GM19025 (cell line): Measurements from ENCODE around the gene CDKL1.
A peak's percentile ranks its signal among the peaks of the same experiment; 100 is the strongest.
"Not testable (repeated sequence)": the region's sequence is repeated elsewhere in the genome, so short reads cannot be mapped to it uniquely, and the experiment has no call there.

Experiments used
- ATAC-seq: cut with Tn5 transposase; IDR thresholded peaks from one replicate; pipeline ENCODE4 v1.9.1; 2021; ENCODE audit warnings: mild to moderate bottlenecking, low read depth, moderate library complexity; ENCODE audit not compliant: unreplicated experiment

CDKL1 gene

DNA sequence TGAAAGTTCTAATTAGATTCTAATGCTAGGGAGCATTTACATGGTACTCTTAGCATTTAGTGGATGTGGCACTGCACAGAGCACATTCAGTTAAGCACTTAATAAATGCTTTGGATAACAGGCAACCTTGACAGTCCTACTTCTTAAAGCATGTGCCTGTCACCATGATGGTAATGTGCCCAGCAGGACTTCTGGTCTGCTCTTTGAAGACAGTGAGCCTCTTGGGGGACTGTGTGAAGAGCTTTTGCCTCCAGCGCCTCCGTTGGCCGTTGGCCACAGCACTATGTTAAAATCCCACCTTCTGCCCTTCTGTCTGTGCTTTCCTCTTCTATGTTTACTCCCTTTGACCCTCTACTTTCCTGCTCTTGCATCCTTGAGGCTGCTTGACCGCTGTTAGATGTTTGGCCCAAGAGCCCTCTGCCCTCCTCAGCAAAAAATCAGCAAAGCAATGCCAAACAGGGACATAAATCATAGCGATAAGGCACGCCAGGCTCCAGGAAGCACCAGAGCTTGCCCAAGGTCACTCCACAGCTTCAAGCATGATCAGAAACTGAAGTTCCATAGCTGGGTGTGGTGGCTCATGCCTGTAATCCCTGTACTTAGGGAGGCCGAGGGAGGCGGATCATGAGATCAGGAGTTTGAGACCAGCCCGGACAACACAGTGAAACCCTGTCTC, 8.3 kb downstream of the CDKL1 start:
- no peak for ATAC-seq

DNA sequence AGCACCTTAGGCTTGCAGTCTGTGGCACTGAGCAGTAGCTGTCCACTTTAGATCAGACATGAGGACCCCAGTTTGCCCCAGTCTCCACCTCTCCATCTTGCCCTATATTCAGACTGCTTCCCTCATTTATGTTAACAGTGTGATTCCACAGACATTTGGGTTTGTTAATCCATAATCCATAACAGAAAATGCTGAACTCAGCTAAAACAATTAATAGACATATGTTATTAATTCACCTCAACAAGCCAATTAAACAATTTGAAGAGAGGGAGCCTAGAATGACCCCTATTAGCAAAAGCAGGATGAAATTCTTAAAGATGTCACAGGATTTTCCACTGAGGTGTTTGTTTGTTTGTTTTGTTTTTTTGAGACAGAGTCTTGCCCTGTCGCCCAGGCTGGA, 9.1 kb downstream of the CDKL1 start:
- ATAC-seq = no peak

DNA sequence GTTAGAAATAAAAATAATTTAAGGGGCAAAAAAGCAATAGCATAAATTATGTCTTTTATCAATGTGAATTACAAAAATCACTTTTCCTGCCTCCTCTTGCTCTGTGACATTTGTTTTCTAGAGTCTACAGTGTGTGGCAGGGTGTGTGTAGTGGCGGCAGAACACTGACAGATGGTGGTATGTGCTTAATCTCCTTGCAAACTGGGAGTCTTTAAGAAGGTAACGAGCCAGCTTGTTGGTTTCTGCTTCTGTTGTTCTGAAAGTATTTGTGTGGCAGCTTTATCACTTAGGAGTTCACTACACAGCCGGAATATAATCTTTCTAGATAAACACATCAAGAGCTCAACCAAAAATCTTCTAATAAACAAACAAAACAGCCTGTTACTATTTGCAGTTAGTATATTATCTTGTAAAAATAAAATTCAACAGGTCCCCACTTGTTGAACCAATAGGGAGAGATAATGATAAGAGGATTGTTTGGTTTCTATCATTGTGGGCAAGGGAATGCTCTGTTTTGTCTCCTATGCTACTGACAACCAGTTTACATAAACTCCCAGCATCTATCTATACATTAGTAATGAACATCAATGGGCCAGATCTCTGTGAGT, 13.0 kb downstream of the CDKL1 start:
- no peak for ATAC-seq

DNA sequence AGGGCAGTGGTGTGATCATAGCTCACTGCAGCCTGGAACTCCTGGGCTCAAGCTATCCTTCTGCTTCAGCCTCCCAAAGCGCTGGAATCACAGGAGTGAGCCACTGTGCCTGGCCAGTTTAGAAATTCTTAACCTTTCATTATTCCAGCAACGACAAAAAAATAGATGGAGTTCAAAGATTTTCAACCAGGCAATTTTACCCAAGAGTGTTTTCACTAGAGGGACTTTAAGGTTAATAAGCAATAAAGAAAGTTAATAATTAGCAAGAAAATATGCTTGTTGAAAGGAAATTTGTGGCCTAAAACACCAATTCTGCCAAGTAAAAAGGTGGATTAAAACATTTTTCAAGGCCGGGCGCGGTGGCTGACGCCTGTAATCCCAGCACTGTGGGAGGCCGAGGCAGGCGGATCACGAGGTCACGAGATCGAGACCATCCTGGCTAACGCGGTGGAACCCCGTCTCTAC, 14.8 kb downstream of the CDKL1 start:
- ATAC-seq = no peak

DNA sequence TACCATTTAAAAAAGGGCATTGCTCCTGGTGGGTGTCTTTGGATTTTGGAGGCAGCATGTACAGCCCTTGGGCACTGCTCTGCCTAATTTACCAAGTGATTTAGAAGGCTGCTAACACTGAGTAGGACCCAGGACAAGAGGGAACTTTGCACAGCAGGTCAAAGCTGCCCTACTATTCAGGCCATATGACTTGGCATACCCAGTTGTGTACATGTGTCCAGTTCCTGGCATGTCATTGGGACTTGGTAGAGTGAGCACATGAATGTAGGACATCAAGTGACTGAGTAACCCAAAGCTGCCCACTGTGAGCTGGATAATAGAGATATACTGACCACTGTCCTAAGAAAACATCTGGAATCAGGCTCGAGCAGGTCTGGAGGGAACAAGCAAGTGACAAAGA, 15.7 kb downstream of the CDKL1 start:
- ATAC-seq = no peak

DNA sequence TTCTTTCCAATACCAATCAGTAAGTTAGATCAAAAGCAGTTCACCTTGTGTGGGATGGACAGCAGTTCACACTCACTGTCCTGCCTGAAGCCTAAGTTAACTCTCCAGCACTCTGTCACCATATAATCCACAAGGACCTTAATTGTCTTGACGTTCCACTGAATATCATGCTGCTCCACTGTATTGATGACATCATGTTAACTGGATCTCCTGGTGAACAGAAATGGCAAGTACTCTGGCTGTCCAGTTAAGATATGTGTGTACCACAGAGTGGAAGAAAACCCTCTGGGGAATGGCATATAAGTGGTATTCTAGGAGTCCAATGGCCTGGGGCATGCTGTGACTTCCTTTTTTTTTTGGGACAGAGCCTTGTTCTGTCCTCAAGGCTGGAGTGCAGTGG, 16.2 kb downstream of the CDKL1 start:
- ATAC-seq = no peak

DNA sequence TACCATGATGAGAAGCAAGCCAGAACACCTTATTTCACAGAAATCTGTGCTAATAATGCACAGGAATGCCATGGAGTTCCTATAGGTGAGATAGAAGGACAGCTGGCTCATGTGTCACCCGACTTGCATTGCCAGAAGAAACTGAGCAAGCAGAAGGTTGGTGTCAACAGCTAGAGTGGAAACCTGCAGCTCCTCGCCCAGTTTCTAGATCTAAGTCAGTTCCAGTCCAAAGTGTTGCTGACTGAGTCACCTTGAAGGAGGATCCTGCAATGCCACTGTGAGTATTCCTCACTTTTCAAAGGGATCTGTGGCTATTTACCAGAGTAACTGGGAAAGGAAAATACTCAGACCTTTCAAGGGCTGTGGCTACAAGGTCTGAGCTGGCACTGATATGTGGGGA, 17.1 kb downstream of the CDKL1 start:
- ATAC-seq = no peak

DNA sequence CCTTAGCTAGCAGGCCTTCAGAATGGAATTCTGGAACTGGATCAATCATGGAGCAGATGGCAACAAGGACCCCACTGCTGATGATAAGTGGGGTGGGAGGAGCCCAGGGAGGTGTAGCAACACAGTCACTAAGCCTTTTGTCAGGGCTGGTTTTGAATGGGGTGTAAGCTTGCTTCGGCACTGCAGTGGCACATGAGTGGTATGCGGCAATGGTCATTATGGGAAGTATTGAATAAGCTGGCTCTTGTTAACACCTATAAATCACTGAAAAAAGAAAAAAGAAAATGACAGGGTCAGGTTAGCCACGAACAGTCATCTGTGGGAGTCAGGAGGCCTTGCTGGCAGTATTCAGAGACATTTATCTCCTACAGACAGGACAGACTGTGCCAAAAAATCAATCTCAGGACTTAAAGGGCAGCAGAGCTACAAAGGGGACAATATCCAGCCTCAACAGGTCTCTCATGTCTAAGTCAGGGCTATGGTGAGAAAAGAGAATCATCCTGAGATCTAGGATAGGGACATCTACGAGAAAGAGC, 19.1 kb downstream of the CDKL1 start:
- no peak for ATAC-seq

DNA sequence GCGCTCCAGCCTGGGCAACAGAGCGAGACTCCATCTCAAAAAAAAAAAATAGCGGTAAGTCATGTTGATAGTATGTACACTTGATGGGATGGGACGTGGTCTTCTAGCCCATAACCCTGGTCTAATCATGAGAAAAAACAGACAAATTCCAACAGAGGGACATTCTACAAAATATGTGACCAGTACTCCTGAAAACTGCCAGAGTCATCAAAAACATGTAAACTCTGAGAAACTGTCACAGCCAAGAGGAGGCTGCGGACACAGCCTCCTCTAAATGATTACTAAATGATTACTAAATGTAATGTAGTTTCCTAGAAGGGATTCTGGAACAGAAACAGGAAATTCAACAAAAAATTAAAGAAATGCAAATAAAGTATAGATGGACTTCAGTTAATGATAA, 20.9 kb downstream of the CDKL1 start:
- ATAC-seq = no peak

DNA sequence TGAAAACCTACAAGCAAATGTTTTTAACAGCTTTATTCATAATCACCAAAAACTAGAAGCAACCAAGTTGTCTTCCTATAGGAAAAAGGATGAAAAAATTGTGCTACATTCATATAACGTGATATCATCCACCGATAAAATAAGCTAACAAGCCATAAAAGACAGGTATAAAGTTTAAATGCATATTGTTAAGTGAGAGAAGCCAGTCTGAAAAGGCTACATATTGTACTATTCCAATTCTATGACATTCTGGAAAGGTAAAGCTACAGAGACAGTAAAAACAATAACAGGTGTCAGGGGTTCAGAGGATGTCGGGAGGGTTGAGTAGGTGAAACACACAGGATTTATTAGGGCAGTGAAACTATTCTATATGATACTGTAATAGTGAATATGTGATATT, 22.7 kb downstream of the CDKL1 start:
- no peak for ATAC-seq

DNA sequence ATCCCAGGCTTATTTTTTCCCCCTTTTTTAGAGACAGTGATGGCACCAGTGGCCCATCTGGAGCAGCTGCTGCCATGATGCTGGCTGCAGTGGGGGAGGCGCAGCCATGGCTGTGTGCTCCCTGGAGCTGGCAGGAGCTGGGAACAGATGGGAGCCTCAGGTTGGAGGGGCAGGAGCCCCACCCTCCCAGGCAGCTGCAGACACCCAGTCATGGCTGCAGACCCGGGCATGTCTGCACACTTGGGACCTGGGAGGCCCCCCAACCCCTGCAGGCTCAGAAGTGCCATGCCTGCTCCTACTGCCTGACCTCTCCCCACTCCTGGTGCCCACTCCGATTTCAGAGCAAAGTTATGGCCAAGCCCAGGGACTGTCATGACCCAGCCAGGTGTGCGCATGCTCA, 25.1 kb downstream of the CDKL1 start:
- no peak for ATAC-seq

DNA sequence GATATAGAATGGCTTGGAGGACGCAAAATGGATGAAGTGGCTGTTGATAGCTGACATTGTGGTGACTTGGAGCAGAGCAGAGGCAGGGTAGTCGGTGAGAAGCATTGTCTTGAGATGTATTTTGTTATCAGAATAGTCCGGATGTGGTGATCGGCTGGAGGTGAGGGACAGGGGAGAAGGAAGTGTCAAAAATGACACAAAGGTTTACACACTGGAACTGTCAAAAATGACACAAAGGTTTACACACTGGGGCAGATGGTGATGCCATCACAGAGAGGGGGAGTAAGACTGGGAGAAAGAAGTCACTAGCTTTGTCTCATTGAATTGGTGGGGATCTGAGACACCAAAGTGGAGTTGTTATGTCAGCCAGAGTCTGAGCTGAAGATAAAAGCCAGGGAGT, 30.1 kb downstream of the CDKL1 start:
- no peak for ATAC-seq

DNA sequence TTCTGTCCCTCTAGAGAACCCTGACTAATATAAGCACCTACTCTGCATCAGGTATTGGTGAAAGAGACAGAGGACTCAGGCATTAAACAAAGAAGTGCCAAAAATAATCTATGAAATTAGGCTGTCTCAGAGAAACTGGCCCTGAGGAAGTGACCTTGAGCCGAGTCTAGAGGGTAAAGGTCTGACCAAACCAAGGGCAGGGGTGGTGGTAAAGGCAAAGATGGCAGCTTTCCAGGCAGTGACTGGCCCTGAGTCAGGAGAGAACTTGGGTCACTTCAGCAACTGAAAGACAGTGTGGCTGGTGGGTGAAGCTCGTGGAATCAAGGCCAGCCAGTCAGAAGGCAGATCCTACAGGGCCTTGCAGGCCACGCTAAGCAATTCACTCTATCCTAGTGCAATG, 30.6 kb downstream of the CDKL1 start:
- ATAC-seq = no peak

DNA sequence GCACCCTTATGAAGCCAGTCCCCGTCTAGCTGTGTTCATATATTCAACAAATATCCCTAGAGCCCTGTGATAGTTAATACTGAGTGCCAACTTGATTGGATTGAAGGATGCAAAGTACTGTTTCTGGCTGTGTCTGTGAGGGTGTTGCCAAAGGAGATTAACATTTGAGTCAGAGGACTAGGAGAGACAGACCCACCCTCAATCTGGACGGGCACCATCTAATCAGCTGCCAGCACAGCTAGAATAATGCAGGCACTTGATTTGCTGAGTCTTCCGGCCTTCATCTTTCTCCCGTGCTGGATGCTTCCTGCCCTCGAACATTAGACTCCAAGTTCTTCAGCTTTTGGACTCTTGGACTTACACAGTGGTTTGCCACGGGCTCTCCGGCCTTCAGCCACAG, 31.1 kb downstream of the CDKL1 start:
- not testable (repeated sequence) for ATAC-seq

DNA sequence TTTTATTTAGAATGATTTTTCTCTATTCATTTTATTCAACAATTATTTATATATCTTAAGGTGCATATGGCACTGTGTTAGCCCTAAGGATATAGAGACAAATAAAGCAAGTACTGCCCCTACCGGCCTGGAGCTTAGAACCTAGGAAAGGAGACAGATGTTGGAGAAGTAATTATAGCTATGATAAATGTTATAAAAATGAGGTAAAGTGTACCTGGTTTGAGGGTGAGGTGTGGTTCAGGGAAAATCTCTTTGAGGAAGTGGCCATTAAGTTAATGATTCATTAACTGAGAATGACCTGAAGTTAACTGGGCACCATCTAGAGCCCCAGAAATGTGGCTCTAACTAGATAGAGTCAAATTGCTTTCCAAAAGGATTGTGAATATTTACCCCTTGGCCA, 31.9 kb downstream of the CDKL1 start:
- ATAC-seq = no peak

DNA sequence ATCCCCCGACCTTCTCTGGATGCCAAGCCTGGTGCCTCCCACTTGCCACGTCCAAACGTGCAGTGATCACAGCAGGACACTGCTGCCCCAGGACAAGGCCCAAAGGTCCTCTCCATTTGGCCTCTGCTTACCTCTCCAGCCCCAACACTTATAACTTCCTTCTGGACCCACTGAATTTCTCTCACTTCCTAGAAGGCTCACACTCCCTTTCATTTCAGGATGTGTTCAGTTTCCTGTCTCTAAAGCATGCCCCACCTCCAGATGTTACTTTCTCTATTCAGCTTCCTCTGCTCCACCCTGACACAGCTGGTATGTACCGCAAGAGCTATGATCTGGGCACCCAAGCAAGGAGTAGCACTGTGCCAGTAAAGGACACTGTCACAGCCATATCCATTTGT, 33.0 kb downstream of the CDKL1 start:
- peak; percentile 98 for ATAC-seq

DNA sequence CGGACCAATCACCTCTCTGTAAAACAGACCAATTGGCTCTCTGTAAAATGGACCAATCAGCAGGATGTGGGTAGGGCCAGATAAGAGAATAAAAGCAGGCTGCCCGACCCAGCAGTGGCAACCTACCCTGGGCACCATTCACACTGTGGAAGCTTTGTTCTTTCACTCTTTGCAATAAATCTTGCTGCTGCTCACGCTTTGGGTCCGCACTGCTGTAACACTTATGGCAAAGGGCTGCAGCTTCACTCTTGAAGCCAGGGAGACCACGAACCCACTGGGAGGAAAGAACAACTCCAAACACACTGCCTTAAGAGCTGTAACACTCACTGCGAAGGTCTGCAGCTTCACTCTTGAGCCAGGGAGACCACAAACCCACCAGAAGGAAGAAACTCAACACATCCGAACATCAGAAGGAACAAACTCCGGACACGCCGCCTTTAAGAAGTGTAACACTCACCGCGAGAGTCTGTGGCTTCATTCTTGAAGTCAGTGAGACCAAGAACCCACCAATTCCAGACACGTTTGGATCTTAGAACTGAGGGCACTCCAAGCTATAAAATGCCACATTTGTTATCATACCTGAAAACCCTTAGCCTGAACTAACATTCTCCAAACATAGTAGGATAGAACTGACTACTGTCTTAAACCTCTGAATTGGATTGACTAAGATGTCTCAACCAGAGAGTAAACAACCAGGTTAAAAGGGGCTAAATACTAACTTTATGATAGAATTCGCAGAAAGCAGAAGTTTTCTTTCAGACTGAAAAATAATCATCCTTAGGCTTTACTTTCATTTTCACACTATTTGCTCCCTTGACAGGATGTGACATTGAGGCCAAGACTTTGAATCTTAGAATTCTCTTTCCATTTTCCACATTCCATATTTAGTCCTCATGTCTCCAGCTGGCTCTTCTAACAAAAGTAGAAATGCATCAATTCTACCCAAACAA, 33.6 kb downstream of the CDKL1 start:
- peak; percentile 13 for ATAC-seq

DNA sequence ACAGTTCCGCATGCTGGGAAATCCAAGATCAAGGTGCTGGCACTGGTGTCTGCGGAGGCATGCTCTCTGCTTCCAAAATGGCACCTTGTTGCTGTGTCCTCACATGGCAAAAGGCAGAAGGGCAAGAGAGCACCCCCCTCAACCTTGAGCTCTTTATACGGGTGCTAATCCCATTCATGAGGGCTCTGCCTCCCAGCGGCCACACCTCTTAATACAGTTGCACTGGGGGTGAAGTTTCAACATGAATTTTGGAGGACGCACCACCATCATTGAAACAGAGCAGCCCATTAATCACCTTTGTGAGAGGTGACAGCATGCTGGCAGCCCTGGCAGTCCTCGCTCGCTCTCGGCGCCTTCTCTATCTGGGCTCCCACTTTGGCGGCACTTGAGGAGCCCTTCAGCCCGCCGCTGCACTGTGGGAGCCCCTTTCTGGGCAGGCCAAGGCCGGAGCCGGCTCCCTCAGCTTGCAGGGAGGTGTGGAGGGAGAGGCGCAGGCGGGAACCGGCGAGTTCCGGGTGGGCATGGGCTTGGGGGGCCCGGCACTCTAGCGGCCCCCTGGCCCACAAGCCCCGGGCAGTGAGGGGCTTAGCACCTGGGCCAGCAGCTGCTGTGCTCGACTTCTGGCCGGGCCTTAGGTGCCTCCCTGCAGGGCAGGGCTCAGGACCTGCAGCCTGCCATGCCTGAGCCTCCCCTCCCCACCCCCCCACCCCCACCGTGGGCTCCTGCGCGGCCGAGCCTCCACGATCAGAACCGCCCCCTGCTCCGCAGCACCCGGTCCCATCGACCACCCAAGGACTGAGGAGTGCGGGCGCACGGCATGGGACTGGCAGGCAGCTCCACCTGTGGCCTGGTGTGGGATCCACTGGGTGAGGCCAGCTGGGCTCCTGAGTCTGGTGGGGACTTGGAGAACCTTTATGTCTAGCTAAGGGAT, 34.9 kb downstream of the CDKL1 start:
- not testable (repeated sequence) for ATAC-seq

DNA sequence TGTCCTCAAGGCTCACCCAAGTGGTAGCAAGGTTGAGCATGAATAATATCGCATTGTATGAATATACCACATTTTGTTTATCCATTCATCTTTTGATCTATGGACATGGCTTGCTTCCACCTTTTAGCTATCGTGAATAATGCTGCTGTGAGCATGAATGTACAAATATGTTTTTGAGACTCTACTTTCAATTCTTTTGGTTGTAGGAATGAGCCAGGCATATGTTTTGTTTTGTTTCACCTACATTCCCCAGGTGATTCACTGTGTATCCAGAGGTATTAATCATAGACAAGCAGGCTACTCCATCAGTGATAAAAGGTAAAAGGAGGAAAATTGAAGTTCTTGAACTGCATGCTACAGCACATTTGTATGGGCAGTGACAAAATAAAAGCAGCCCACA, 35.8 kb downstream of the CDKL1 start:
- no peak for ATAC-seq

DNA sequence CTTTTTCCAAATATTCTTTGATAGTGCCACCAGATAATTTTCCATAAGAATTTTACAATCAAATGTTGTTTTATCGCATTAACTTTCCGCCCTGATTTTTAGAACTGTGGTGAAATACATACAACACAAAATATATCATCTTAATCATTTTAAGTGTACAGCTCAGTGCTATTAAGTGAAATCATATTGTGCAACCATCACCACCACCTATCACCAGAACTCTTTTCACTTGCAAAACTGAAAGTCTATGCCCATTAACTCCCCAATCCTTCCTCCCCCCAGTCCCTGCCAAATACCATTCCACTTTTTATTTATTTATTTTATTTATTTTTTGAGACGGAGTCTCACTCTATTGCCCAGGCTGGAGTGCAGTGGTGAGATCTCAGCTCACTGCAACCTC, 36.6 kb downstream of the CDKL1 start:
- no peak for ATAC-seq
